Hippocampal formation (tissue), 2 donors: ENCODE data around the gene STRN4.
"Not testable (repeated sequence)": the region's sequence is repeated elsewhere in the genome, so short reads cannot be mapped to it uniquely, and the experiment has no call there.

Experiments used
- DNase-seq, 2 donors: peaks; one replicate each; lab custom pipeline; 2025; lab: John Stamatoyannopoulos, UW

STRN4 gene

GRCh38 chr19:46713781-46714443 is 32.3 kb downstream of the STRN4 start:
- DNase-seq = peak; percentile 23 to 33

GRCh38 chr19:46712768-46713338 is 33.4 kb downstream of the STRN4 start:
- DNase-seq = not testable (repeated sequence)

GRCh38 chr19:46710687-46711086 is 35.6 kb downstream of the STRN4 start:
- DNase-seq = no peak

- DNase-seq = peak in 1 of 2 donors; percentile 26
These were observed 41.7 kb downstream of the STRN4 start for GRCh38 chr19:46704379-46705076.

GRCh38 chr19:46700704-46701103 is 45.5 kb downstream of the STRN4 start:
- DNase-seq = no peak

GRCh38 chr19:46698395-46699321 is 47.6 kb downstream of the STRN4 start:
- DNase-seq = no peak

GRCh38 chr19:46697204-46697960 is 48.9 kb downstream of the STRN4 start:
- peak; percentile 16 to 41 for DNase-seq

- no peak for DNase-seq
These were observed 49.4 kb downstream of the STRN4 start for GRCh38 chr19:46696866-46697203.

GRCh38 chr19:46696052-46696451 is 50.2 kb downstream of the STRN4 start:
- no peak for DNase-seq

- DNase-seq = no peak
These were observed 52.5 kb downstream of the STRN4 start for GRCh38 chr19:46693760-46694159.

- no peak for DNase-seq
These were observed 53.1 kb downstream of the STRN4 start for GRCh38 chr19:46692918-46693722.

GRCh38 chr19:46691948-46692347 is 54.3 kb downstream of the STRN4 start:
- no peak for DNase-seq

- no peak for DNase-seq
These were observed 55.1 kb downstream of the STRN4 start for GRCh38 chr19:46691104-46691503.

GRCh38 chr19:46689358-46689757 is 56.9 kb downstream of the STRN4 start:
- no peak for DNase-seq

- DNase-seq = no peak
These were observed 58.7 kb downstream of the STRN4 start for GRCh38 chr19:46687438-46688145.

GRCh38 chr19:46685189-46685588 is 61.1 kb downstream of the STRN4 start:
- no peak for DNase-seq

GRCh38 chr19:46678110-46678732 is 68.0 kb downstream of the STRN4 start:
- no peak for DNase-seq

- DNase-seq = no peak
These were observed 71.7 kb downstream of the STRN4 start for GRCh38 chr19:46674416-46675178.

- DNase-seq = no peak
These were observed 75.4 kb downstream of the STRN4 start for GRCh38 chr19:46670813-46671212.
